ENCODE results near the gene CCDC85B. TPM values are rescaled to one million over a fixed set of nuclear protein-coding genes. Genes with fewer than 3 reads are reported as not detected.

CCDC85B gene
- total and polyA plus RNA-seq, 2 of the 13 experiments (the other 11 are each of a cell fraction or from before 2014, with no cell fraction given) = 8.2 to 19.5 TPM

- TF ChIP-seq SMAD3 (CRISPR knock-in tag; IDR thresholded peaks at IDR 0.05) = no peak
- no peak for TF ChIP-seq SIX4 (CRISPR knock-in tag; IDR thresholded peaks at IDR 0.05)
- TF ChIP-seq ZNF740 (CRISPR knock-in tag; IDR thresholded peaks at IDR 0.05) = no peak
- no peak for TF ChIP-seq KMT2B (CRISPR knock-in tag; IDR thresholded peaks at IDR 0.05)
- 0 out of 2 replicates have a peak, but pooled peaks have one; percentile 47 for TF ChIP-seq PPARG (CRISPR knock-in tag; conservative IDR thresholded peaks at IDR 0.05)
- no peak for TF ChIP-seq ZMAT5 (CRISPR knock-in tag; IDR thresholded peaks at IDR 0.05; ENCODE audit: borderline replicate concordance, low read depth)
- TF ChIP-seq RFXAP (CRISPR knock-in tag; IDR thresholded peaks at IDR 0.05; ENCODE audit: borderline replicate concordance) = no peak
These were observed 46.1 kb upstream of the CCDC85B start (continued) for GRCh38 chr11:65844231-65844872.

GRCh38 chr11:65847746-65848145, 42.7 kb upstream of the CCDC85B start:
- Histone ChIP-seq H3K9ac (ENCODE audit: insufficient read depth, low read depth, low read length) (no peak overlapping the region), H4K20me1 (ENCODE audit: insufficient read depth, low read length) (0 out of 2 replicates have a peak, but pooled peaks cover under 1% of the 10 kb centered on the region), H3K4me2 (ENCODE audit: low read depth, low read length) (no peak overlapping the region), H3K79me2 (ENCODE audit: insufficient read depth, low read length) (no peaks in the 10 kb centered on the region), H3K9me3 (ENCODE audit: low read length) (0 out of 2 replicates have a peak, but pooled peaks cover 4% of the 10 kb centered on the region), H3K27ac (ENCODE audit: extremely low read length, insufficient read depth, low read length) (no peak overlapping the region), H2AFZ (ENCODE audit: low read length) (no peak overlapping the region), H3K4me1 (ENCODE audit: insufficient read depth, low read length) (peaks cover 60% of the 10 kb centered on the region), H3K4me3 (replicated peaks in 1 of 3; ENCODE audit: insufficient read depth in 1 of 3, low read depth in 2 of 3, low read length in 3 of 3) (no peak overlapping the region), H3K36me3 (replicated peaks in 1 of 2; ENCODE audit: control insufficient read depth in 1 of 2, insufficient read depth in 2 of 2, low read length in 2 of 2) (0 out of 5 replicates have a peak, but pooled peaks cover 0 to 3% of the 10 kb centered on the region in 2 experiments), H3K27me3 (ENCODE audit: control insufficient read depth in 1 of 2, insufficient read depth in 2 of 2, low read length in 2 of 2) (no peaks in the 10 kb centered on the region)
- in situ Hi-C loops (cut with HindIII; ENCODE audit: extremely low pct_ligation_motif_present, low pct_unique_long_range_greater_than_20kb) (no loop called here), intact Hi-C loops (cut with micrococcal nuclease; ENCODE audit: unreplicated experiment) (no loop called here)
- ChIA-PET POLR2A (interaction anchor here (4.1 kb wide), 2 partner anchors 10 to 12 kb away, joined by 20 to 21 read pairs; partner anchors contain the start of genes CFL1 and MUS81), CTCF (ENCODE audit: low intra/inter-chr PET ratio, low total read pairs) (no interaction called here)
- WGBS (ENCODE audit: low lambda C conversion rate) = 0% methylated on average over 3 of the region's 3 CpGs
- no TSS peak for BruUV-seq (replicated peaks)
- ATAC-seq (no peak), FAIRE-seq (peak; percentile 21), DNase-seq (ENCODE audit: low spot score) (no peak)
- TF ChIP-seq MXD1 (CRISPR knock-in tag; IDR thresholded peaks at IDR 0.05) (no peak), ELF4 (CRISPR knock-in tag; IDR thresholded peaks at IDR 0.05; ENCODE audit: borderline replicate concordance) (no peak), NR2F6 (IDR thresholded peaks at IDR 0.05) (peak; percentile 51; the same call in 1 of the 2 replicates), NR2F6 (CRISPR knock-in tag; IDR thresholded peaks at IDR 0.05) (peak; percentile 71), SOX6 (IDR thresholded peaks at IDR 0.05) (no peak), SOX6 (CRISPR knock-in tag; IDR thresholded peaks at IDR 0.05) (peak; percentile 20; the same call in 1 of the 2 replicates), ZNF362 (CRISPR knock-in tag; IDR thresholded peaks at IDR 0.05; ENCODE audit: borderline replicate concordance) (peak; percentile 85), ZNF577 (CRISPR knock-in tag; IDR thresholded peaks at IDR 0.05; ENCODE audit: borderline replicate concordance, low read depth) (no peak), RARA (CRISPR knock-in tag; IDR thresholded peaks at IDR 0.05) (0 out of 2 replicates have a peak, but pooled peaks have one; percentile 17), NR2F2 (IDR thresholded peaks at IDR 0.05; ENCODE audit: borderline replicate concordance, low read depth) (peak; percentile 39; the same call in 1 of the 2 replicates), RNF2 (conservative IDR thresholded peaks at IDR 0.05; ENCODE audit: low read depth) (no peak), NR2F1 (CRISPR knock-in tag; IDR thresholded peaks at IDR 0.05) (peak in 1 of 2 experiments; percentile 41; a peak in 1 of 4 replicates), KLF11 (CRISPR knock-in tag; IDR thresholded peaks at IDR 0.05) (no peak), SOX13 (IDR thresholded peaks at IDR 0.05) (no peak), SOX13 (CRISPR knock-in tag; conservative IDR thresholded peaks at IDR 0.05 in 1 of 2, IDR thresholded peaks at IDR 0.05 in 1 of 2) (peak in 1 of 2 experiments; percentile 71; a peak in 2 of 4 replicates)

Measured in HepG2 (cell line).